ENCODE measurements around the gene NT5M. TPM values are rescaled to one million over a fixed set of nuclear protein-coding genes. Genes with fewer than 3 reads are reported as not detected.

Gene NT5M
- total RNA-seq, 4 donors from 2014 or later = 1.7 to 3.1 (median 2.3) TPM

DNA sequence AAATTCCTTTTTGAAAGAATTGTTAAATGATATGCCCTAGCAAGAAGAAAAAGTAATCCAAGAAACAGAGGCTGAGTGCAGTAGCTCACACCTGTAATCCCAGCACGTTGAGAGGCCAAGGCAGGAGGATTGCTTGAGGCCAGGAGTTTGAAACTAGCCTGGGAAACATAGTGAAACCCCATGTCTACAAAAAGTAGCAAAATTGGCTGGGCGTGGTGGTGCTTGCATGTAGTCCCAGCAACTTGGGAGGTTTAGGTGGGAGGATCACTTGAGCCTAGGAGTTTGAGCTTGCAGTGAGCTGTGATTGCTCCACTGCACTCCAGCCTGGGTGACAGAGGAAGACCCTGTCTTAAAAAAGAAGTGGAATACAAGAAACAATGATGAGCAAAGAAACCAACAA, 56.1 kb downstream of the NT5M start:
- intact Hi-C loops (cut with DNase I) = loop anchor here (5.0 to 10.0 kb wide), 3 partner anchors 136 to 283 kb away; partner anchors contain the start of gene RASD1
- H3K36me3 ChIP-seq = no peaks in the 10 kb centered on the region
- no peak overlapping the region for H3K4me3 ChIP-seq
- peaks cover 0 to 5% (median 4%) of the 10 kb centered on the region in 3 donors for H3K9me3 ChIP-seq
- DNase-seq = no peak
- H3K27me3 ChIP-seq = peaks cover 0 to 29% (median 0%) of the 10 kb centered on the region in 4 donors
- 70 to 80% methylated on average over 2 of the region's 2 CpGs for WGBS, 2 donors
- TF ChIP-seq POLR2A (IDR thresholded peaks at IDR 0.05) = no peak
- TF ChIP-seq, protein P1, sequence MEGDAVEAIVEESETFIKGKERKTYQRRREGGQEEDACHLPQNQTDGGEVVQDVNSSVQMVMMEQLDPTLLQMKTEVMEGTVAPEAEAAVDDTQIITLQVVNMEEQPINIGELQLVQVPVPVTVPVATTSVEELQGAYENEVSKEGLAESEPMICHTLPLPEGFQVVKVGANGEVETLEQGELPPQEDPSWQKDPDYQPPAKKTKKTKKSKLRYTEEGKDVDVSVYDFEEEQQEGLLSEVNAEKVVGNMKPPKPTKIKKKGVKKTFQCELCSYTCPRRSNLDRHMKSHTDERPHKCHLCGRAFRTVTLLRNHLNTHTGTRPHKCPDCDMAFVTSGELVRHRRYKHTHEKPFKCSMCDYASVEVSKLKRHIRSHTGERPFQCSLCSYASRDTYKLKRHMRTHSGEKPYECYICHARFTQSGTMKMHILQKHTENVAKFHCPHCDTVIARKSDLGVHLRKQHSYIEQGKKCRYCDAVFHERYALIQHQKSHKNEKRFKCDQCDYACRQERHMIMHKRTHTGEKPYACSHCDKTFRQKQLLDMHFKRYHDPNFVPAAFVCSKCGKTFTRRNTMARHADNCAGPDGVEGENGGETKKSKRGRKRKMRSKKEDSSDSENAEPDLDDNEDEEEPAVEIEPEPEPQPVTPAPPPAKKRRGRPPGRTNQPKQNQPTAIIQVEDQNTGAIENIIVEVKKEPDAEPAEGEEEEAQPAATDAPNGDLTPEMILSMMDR (IDR thresholded peaks at IDR 0.05) = no peak
- H3K27ac ChIP-seq = no peak overlapping the region
- peaks cover 0 to 20% (median 0%) of the 10 kb centered on the region in 3 donors for H3K4me1 ChIP-seq

DNA sequence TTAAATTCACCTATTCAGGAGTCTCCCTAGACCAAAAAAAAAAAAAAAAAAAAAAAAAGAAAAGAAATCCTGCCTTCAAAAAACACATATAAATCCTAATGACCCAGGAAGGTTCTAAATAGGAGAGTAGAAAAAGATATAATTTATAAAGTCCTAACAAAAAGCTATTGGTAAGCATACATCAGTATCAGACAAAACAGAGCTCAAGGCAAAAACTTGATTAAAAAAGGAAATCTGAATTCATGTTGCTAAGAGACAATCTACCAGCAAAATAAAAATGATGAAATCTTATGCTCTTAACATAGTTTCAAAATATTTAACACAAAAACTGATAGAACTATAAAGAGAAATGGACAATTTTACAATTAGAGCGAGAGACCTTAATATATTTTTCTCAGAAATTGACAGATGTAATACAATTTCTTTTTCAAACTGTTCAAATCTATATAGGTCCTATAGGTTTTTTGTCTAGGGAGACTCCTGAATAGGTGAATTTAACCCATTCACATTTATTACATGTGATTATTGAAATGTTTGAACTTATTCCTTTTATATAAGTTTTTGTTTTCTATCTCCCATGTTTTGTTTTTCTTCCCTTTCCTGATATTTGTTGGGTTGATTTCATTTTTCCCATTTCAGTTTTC, 57.0 kb downstream of the NT5M start:
- Histone ChIP-seq H3K36me3 (no peaks in the 10 kb centered on the region), H3K9me3 (peaks cover 0 to 5% (median 4%) of the 10 kb centered on the region in 3 donors), H3K27ac (no peak overlapping the region), H3K4me1 (peaks cover 0 to 17% (median 0%) of the 10 kb centered on the region in 3 donors), H3K4me3 (no peak overlapping the region), H3K27me3 (peaks cover 0 to 29% (median 0%) of the 10 kb centered on the region in 4 donors)
- no peak for DNase-seq
- WGBS, 2 donors = 85 to 89% methylated on average over 1 of the region's 1 CpG
- TF ChIP-seq, protein P1 (IDR thresholded peaks at IDR 0.05) = no peak
- no peak for TF ChIP-seq POLR2A (IDR thresholded peaks at IDR 0.05)
- intact Hi-C loops (cut with DNase I) = no loop called here

DNA sequence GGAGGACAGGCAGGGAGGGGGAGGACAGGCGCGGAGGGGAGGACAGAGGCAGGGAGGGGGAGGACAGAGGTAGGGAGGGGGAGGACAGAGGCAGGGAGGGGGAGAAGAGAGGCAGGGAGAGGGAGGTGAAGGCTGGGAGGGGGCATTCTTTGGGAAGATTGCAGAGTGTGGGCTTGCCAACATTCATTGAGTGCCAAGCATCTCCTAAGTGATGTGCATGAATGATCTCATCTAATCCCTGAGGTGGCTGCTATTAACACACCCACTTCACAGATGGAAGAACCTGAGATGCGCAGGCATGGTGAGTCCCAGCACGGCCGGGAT, 58.3 kb downstream of the NT5M start:
- H3K9me3 ChIP-seq = peaks cover 0 to 11% (median 4%) of the 10 kb centered on the region in 3 donors
- 67 to 77% methylated on average over 4 to 5 of the region's 5 CpGs for WGBS, 2 donors
- H3K4me1 ChIP-seq = peaks cover 0 to 7% (median 0%) of the 10 kb centered on the region in 3 donors
- peaks cover 0 to 35% (median 0%) of the 10 kb centered on the region in 4 donors for H3K27me3 ChIP-seq
- intact Hi-C loops (cut with DNase I) = no loop called here
- no peaks in the 10 kb centered on the region for H3K36me3 ChIP-seq
- no peak overlapping the region for H3K4me3 ChIP-seq
- TF ChIP-seq, protein P1 (IDR thresholded peaks at IDR 0.05) = no peak
- TF ChIP-seq POLR2A (IDR thresholded peaks at IDR 0.05) = no peak
- H3K27ac ChIP-seq = peak overlapping the region in 1 of 4 donors; percentile 23
- no peak for DNase-seq

DNA sequence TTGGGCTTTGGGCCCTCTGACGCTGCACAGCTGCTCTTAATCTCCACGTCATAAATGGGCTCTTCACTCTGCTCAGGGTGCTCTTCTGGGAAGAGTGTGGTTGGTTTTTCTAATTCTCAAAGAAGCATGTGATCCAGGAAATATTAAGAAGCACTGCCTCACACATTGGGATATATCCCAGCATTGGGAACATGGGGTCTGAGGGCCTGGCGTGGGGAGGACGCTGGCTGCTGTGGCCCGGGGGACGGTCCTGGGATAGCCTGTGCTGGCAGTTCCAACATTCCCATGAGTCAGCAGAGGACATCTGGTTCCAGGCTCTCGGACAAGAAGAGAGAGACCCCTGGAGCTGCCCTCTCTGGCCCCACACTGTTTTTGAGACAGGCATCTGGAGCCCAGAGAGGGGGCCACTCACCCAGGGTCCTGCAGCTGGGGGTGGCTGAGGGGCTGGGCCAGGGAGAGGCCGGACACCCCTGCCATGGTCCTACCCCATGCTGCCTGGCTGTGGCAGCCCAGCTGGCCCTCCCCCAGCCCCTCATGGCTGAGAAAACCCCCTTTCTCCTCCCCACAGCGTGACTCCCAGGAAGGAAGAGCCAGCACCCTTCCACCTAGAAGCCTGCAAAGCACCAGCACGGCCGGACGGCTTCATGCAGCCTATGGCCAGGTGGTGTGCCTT, 58.8 kb downstream of the NT5M start:
- peaks cover 0 to 11% (median 4%) of the 10 kb centered on the region in 3 donors for H3K9me3 ChIP-seq
- no peak overlapping the region for H3K4me3 ChIP-seq
- TF ChIP-seq POLR2A (IDR thresholded peaks at IDR 0.05) = no peak
- TF ChIP-seq, protein P1 (IDR thresholded peaks at IDR 0.05) = no peak
- peaks cover 0 to 40% (median 0%) of the 10 kb centered on the region in 4 donors for H3K27me3 ChIP-seq
- 80 to 85% methylated on average over 5 to 6 of the region's 12 CpGs for WGBS, 2 donors
- intact Hi-C loops (cut with DNase I) = no loop called here
- H3K4me1 ChIP-seq = peaks cover 0 to 7% (median 0%) of the 10 kb centered on the region in 3 donors
- no peaks in the 10 kb centered on the region for H3K36me3 ChIP-seq
- peak overlapping the region in 3 of 4 donors; percentile 1 to 65 (median 21) for H3K27ac ChIP-seq
- DNase-seq = no peak

DNA sequence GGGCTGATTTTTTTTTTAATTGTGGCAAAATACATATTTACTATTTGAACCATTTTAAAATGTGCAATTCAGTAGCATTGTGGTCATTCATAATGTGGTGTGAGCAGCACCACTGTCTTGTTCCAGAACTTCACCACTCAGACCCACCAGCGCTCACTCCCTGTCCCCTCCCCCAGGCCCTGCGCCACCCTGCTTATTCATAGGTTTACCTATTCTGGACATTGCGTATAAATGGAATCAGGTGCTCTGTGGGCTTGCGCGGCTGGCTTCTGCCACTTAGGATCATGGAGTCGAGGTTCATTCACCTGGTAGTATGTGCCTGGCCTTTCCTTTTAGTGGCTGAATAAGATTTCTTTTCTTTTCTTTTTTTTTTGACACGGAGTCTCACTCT, 59.4 kb downstream of the NT5M start:
- H3K36me3 ChIP-seq = no peaks in the 10 kb centered on the region
- DNase-seq = no peak
- 88 to 93% methylated on average over 7 of the region's 7 CpGs for WGBS, 2 donors
- no peak overlapping the region for H3K4me3 ChIP-seq
- H3K27ac ChIP-seq = peak overlapping the region in 2 of 4 donors; percentile 1 to 65
- peaks cover 0 to 11% (median 4%) of the 10 kb centered on the region in 3 donors for H3K9me3 ChIP-seq
- peaks cover 0 to 45% (median 0%) of the 10 kb centered on the region in 4 donors for H3K27me3 ChIP-seq
- no peak for TF ChIP-seq POLR2A (IDR thresholded peaks at IDR 0.05)
- TF ChIP-seq, protein P1 (IDR thresholded peaks at IDR 0.05) = no peak
- intact Hi-C loops (cut with DNase I) = no loop called here
- peaks cover 0 to 7% (median 0%) of the 10 kb centered on the region in 3 donors for H3K4me1 ChIP-seq
